Activated naive CD4-positive, alpha-beta T cell treated with anti-CD3 and anti-CD28 coated beads, Interleukin-2, amount 50 U/mL, for 24 hours (primary cell): ENCODE measurements around the gene PIGL.

ENCODE experiments used
- H3K27ac Mint-ChIP-seq: one replicate; pipeline ENCODE4 v1.8.0; 2021; ENCODE audit warnings: mild to moderate bottlenecking, mixed read lengths
- H3K27me3 Mint-ChIP-seq: one replicate; pipeline ENCODE4 v1.8.0; 2021; ENCODE audit warnings: mixed read lengths
- H3K36me3 Mint-ChIP-seq: one replicate; pipeline ENCODE4 v1.8.0; 2021; ENCODE audit warnings: mixed read lengths
- H3K4me1 Mint-ChIP-seq: one replicate; pipeline ENCODE4 v1.8.0; 2021; ENCODE audit warnings: mixed read lengths
- H3K4me3 Mint-ChIP-seq: one replicate; pipeline ENCODE4 v1.8.0; 2021; ENCODE audit warnings: mild to moderate bottlenecking, mixed read lengths
- H3K9me3 Mint-ChIP-seq: one replicate; pipeline ENCODE4 v1.8.0; 2021; ENCODE audit warnings: mixed read lengths

The PIGL gene

GRCh38 chr17:16371742-16372141 is 154.7 kb downstream of the PIGL start:
- no peaks in the 10 kb centered on the region for H3K9me3 Mint-ChIP-seq
- H3K4me3 Mint-ChIP-seq = no peak overlapping the region
- no peaks in the 10 kb centered on the region for H3K36me3 Mint-ChIP-seq
- H3K4me1 Mint-ChIP-seq = no peaks in the 10 kb centered on the region
- H3K27ac Mint-ChIP-seq = no peak overlapping the region
- H3K27me3 Mint-ChIP-seq = no peaks in the 10 kb centered on the region

- Mint-ChIP-seq H3K36me3 (no peaks in the 10 kb centered on the region), H3K4me3 (no peak overlapping the region), H3K4me1 (no peaks in the 10 kb centered on the region), H3K27ac (no peak overlapping the region), H3K27me3 (no peaks in the 10 kb centered on the region), H3K9me3 (no peaks in the 10 kb centered on the region)
Measured at GRCh38 chr17:16374146-16374938, 157.3 kb downstream of the PIGL start.
